ENCODE measurements around the gene ROBO1.
A peak's percentile ranks its signal among the peaks of the same experiment; 100 is the strongest.

ROBO1 gene

DNA sequence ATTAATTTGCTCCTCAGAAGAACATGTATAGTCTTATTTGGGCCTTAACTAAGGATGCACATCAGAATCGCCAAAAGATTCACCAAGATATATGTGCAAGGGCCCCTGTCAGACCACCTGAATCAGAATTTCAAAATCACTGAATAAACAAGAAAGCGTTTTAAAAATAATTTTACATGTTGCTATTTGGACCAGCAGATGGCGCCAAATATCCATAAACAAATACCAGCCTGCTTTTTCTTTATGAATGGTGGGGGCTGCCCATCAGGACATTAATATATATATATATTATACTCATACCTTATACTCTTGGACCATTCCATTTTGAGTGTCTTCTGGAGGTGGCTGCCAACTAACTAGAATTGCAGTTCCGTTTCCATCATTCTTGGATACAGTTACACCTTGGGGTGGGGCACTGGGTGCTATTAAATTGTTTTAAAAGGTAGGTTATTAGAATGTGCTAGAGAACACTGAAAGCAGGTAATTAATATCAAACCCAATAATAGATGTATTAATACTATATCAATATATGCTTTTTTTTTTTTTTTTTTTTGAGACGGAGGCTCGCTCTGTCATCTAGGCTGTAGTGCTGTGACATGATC is 1108.3 kb downstream of the ROBO1 start:
- no peaks in the 10 kb centered on the region for H3F3A ChIP-seq (ENCODE audit: insufficient read depth, low read length)

DNA sequence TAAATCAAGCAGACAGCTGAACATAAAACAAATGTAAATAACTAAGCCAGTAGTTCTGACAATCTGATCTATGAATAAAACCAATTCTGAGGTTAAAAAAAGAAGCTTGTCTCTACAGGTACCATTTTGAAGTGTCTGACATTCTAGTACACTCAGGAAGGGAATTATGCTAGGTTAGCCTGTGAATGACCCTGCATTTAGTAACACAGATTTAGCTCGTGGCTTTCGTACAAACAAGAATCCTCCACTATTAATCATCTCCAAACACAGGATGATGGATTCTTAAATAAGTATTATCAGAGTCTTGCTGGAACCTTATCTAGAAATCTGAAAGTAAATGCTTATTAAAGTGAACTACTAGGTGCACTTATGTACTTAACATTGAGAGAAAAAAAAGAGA is 1120.1 kb downstream of the ROBO1 start:
- no peak for DNase-seq
- TF ChIP-seq EZH2 (optimal IDR thresholded peaks at IDR 0.05; ENCODE audit: low read depth, low read length) = no peak
- TF ChIP-seq, protein P1, sequence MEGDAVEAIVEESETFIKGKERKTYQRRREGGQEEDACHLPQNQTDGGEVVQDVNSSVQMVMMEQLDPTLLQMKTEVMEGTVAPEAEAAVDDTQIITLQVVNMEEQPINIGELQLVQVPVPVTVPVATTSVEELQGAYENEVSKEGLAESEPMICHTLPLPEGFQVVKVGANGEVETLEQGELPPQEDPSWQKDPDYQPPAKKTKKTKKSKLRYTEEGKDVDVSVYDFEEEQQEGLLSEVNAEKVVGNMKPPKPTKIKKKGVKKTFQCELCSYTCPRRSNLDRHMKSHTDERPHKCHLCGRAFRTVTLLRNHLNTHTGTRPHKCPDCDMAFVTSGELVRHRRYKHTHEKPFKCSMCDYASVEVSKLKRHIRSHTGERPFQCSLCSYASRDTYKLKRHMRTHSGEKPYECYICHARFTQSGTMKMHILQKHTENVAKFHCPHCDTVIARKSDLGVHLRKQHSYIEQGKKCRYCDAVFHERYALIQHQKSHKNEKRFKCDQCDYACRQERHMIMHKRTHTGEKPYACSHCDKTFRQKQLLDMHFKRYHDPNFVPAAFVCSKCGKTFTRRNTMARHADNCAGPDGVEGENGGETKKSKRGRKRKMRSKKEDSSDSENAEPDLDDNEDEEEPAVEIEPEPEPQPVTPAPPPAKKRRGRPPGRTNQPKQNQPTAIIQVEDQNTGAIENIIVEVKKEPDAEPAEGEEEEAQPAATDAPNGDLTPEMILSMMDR (IDR thresholded peaks at IDR 0.05; ENCODE audit: low read length) = no peak
- no peak for TF ChIP-seq EZH2phosphoT487 (IDR thresholded peaks at IDR 0.05; ENCODE audit: low read length)
- Histone ChIP-seq H3K9me2 (replicated peaks; ENCODE audit: insufficient read depth, low read length) (no peaks in the 10 kb centered on the region), H3K27ac (ENCODE audit: low read length) (no peak overlapping the region), H3K4me2 (ENCODE audit: low read depth, low read length) (no peak overlapping the region), H3K36me3 (replicated peaks; ENCODE audit: insufficient read depth, low read length) (no peaks in the 10 kb centered on the region), H3K9me3 (replicated peaks; ENCODE audit: insufficient read depth, low read length) (no peaks in the 10 kb centered on the region), H3K27me3 (replicated peaks; ENCODE audit: insufficient read depth, low read length) (no peaks in the 10 kb centered on the region), H3F3A (ENCODE audit: insufficient read depth, low read length) (no peaks in the 10 kb centered on the region), H3K79me2 (ENCODE audit: low read length) (no peaks in the 10 kb centered on the region), H3K9ac (ENCODE audit: low read length) (no peak overlapping the region), H3K4me1 (ENCODE audit: low read length) (peaks cover 13% of the 10 kb centered on the region), H4K20me1 (ENCODE audit: insufficient read depth, low read length) (no peaks in the 10 kb centered on the region), H2AFZ (ENCODE audit: low read length) (no peak overlapping the region), H3K4me3 (ENCODE audit: low read length) (no peak overlapping the region)

More for the DNA sequence above, 1108.3 kb downstream of the ROBO1 start:
- Histone ChIP-seq H3K9ac (ENCODE audit: low read length) (no peak overlapping the region), H4K20me1 (ENCODE audit: insufficient read depth, low read length) (no peaks in the 10 kb centered on the region), H3K9me2 (replicated peaks; ENCODE audit: insufficient read depth, low read length) (no peaks in the 10 kb centered on the region), H3K27me3 (replicated peaks; ENCODE audit: insufficient read depth, low read length) (no peaks in the 10 kb centered on the region), H3K27ac (ENCODE audit: low read length) (no peak overlapping the region), H3K4me2 (ENCODE audit: low read depth, low read length) (no peak overlapping the region), H3K9me3 (replicated peaks; ENCODE audit: insufficient read depth, low read length) (no peaks in the 10 kb centered on the region), H3K36me3 (replicated peaks; ENCODE audit: insufficient read depth, low read length) (no peaks in the 10 kb centered on the region), H2AFZ (ENCODE audit: low read length) (no peak overlapping the region), H3K79me2 (ENCODE audit: low read length) (no peaks in the 10 kb centered on the region), H3K4me3 (ENCODE audit: low read length) (no peak overlapping the region), H3K4me1 (ENCODE audit: low read length) (no peaks in the 10 kb centered on the region)
- no peak for TF ChIP-seq EZH2phosphoT487 (IDR thresholded peaks at IDR 0.05; ENCODE audit: low read length)
- TF ChIP-seq, protein P1 (IDR thresholded peaks at IDR 0.05; ENCODE audit: low read length) = peak; percentile 41
- peak; percentile 45 for DNase-seq

DNA sequence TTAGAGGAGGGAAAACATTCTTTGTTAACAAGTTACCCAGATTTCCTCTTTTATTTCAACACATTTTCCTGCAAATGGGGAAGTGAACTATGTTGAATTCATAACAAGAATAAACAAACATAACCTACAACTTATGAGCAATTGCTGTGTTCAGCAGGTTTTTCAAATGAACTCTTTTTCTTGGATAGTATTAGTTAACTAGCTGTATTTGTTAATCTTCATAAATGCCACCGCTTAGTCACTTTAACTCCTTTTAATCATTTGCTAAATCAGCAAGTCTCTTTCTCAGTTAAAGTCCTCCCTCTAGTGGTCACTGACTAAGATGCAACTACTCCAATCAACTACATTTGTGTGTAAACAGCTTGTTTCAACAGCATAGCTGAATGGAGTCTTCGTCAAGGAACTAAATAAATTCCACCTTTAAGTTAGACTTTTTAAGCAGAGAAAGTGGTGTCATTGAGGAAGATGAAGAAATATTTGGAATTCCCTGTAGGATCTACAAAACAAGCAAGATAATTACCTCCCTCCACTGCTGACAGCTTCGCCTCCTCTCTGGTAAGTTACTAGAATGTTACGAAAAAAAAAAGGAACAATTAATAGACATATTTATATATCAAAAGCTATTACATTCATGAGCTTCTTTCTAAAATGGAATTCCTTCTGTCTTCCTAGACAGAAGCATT is 1122.0 kb downstream of the ROBO1 start:
- no peaks in the 10 kb centered on the region for H3K9me3 ChIP-seq (replicated peaks; ENCODE audit: insufficient read depth, low read length)
- H3K4me3 ChIP-seq (ENCODE audit: low read length) = no peak overlapping the region
- no peaks in the 10 kb centered on the region for H3K36me3 ChIP-seq (replicated peaks; ENCODE audit: insufficient read depth, low read length)
- TF ChIP-seq EZH2phosphoT487 (IDR thresholded peaks at IDR 0.05; ENCODE audit: low read length) = no peak
- TF ChIP-seq, protein P1 (IDR thresholded peaks at IDR 0.05; ENCODE audit: low read length) = peak; percentile 89
- no peak for TF ChIP-seq EZH2 (optimal IDR thresholded peaks at IDR 0.05; ENCODE audit: low read depth, low read length)
- no peaks in the 10 kb centered on the region for H3K79me2 ChIP-seq (ENCODE audit: low read length)
- no peak overlapping the region for H3K9ac ChIP-seq (ENCODE audit: low read length)
- H3K27ac ChIP-seq (ENCODE audit: low read length) = no peak overlapping the region
- peak; percentile 79 for DNase-seq
- H3F3A ChIP-seq (ENCODE audit: insufficient read depth, low read length) = no peaks in the 10 kb centered on the region
- H2AFZ ChIP-seq (ENCODE audit: low read length) = no peak overlapping the region
- H4K20me1 ChIP-seq (ENCODE audit: insufficient read depth, low read length) = no peaks in the 10 kb centered on the region
- H3K4me2 ChIP-seq (ENCODE audit: low read depth, low read length) = peak overlapping the region; percentile 2; the same call in 1 of the 2 replicates
- H3K27me3 ChIP-seq (replicated peaks; ENCODE audit: insufficient read depth, low read length) = no peaks in the 10 kb centered on the region
- peaks cover 13% of the 10 kb centered on the region for H3K4me1 ChIP-seq (ENCODE audit: low read length)
- H3K9me2 ChIP-seq (replicated peaks; ENCODE audit: insufficient read depth, low read length) = no peaks in the 10 kb centered on the region

All from MM.1S (cell line).